Prostate gland (tissue), 2 donors: ENCODE results near the gene ATF6. TPM values are rescaled to one million over a fixed set of nuclear protein-coding genes. Genes with fewer than 3 reads are reported as not detected.
A peak's percentile ranks its signal among the peaks of the same experiment; 100 is the strongest.

Experiments used
- DNase-seq: peaks from one replicate; pipeline ENCODE4 v3.0.0-alpha.2; 2019; ENCODE audit warnings: low spot score
- H3K27ac ChIP-seq, 2 donors: fragments of 200-600 bp; sonication (generic); 2 replicates each; pipeline ENCODE4 v1.5.1; 2017 to 2019
- H3K27me3 ChIP-seq: fragments of 200-600 bp; sonication (generic); replicated peaks from 2 replicates; pipeline ENCODE4 v1.5.1; 2019; ENCODE audit not compliant: insufficient read depth
- H3K36me3 ChIP-seq, 2 donors: fragments of 200-600 bp; sonication (generic); 1 replicate in 1 of 2; 2 replicates in 1 of 2; pipeline versions ENCODE4 v1.5.1 to v1.8.1; 2017 to 2019
- H3K4me1 ChIP-seq: fragments of 200-600 bp; sonication (generic); replicated peaks from 2 replicates; pipeline ENCODE4 v1.5.1; 2019
- H3K4me3 ChIP-seq, 2 donors: fragments of 200-600 bp; sonication (generic); 2 replicates each; pipeline ENCODE4 v1.5.1; 2017 to 2019
- H3K9me3 ChIP-seq: fragments of 200-600 bp; sonication (generic); 2 replicates; pipeline ENCODE4 v1.5.1; 2017
- POLR2A ChIP-seq: fragments of 450-650 bp; IDR thresholded peaks from one replicate; pipeline ENCODE4 v1.6.1; 2016; ENCODE audit warnings: antibody characterized with exemption, mild to moderate bottlenecking
- POLR2AphosphoS5 ChIP-seq: sonication (generic); formaldehyde crosslinking; IDR thresholded peaks from one replicate; pipeline ENCODE4 v1.6.1; 2017; ENCODE audit warnings: antibody characterized with exemption
- WGBS: methylation state at CpG from one replicate; pipeline ENCODE4 v1.1.5; 2018; 5-methylcytosine and 5-hydroxymethylcytosine counted together
- intact Hi-C: fragments of 100-400 bp; cut with DNase I; formaldehyde crosslinking; loops from one replicate; pipeline ENCODE4 v1.14.2; 2022
- total RNA-seq, 2 donors: library from RNA; depleted of rRNA; stranded (reverse); fragments of >200 nt; gene quantifications; one replicate each; pipeline ENCODE4 v1.1.0, GENCODE V29; 2016
- TF ChIP-seq, protein P1 (sequence below), 4 experiments: fragments of 200-600 bp in 2 of 4; fragments of 450-650 bp in 2 of 4; sonication (generic) in 2 of 4; IDR thresholded peaks; 1 replicate in 3 of 4; 2 replicates in 1 of 4; pipeline ENCODE4 v1.5.1; 2016 to 2019; ENCODE audit warnings: antibody characterized with exemption in 4 of 4, mild to moderate bottlenecking in 2 of 4, moderate library complexity in 2 of 4

The ATF6 gene, protein sequence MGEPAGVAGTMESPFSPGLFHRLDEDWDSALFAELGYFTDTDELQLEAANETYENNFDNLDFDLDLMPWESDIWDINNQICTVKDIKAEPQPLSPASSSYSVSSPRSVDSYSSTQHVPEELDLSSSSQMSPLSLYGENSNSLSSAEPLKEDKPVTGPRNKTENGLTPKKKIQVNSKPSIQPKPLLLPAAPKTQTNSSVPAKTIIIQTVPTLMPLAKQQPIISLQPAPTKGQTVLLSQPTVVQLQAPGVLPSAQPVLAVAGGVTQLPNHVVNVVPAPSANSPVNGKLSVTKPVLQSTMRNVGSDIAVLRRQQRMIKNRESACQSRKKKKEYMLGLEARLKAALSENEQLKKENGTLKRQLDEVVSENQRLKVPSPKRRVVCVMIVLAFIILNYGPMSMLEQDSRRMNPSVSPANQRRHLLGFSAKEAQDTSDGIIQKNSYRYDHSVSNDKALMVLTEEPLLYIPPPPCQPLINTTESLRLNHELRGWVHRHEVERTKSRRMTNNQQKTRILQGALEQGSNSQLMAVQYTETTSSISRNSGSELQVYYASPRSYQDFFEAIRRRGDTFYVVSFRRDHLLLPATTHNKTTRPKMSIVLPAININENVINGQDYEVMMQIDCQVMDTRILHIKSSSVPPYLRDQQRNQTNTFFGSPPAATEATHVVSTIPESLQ
- total RNA-seq, result 10 to 100 TPM; 34.6 to 38.9 TPM

DNA sequence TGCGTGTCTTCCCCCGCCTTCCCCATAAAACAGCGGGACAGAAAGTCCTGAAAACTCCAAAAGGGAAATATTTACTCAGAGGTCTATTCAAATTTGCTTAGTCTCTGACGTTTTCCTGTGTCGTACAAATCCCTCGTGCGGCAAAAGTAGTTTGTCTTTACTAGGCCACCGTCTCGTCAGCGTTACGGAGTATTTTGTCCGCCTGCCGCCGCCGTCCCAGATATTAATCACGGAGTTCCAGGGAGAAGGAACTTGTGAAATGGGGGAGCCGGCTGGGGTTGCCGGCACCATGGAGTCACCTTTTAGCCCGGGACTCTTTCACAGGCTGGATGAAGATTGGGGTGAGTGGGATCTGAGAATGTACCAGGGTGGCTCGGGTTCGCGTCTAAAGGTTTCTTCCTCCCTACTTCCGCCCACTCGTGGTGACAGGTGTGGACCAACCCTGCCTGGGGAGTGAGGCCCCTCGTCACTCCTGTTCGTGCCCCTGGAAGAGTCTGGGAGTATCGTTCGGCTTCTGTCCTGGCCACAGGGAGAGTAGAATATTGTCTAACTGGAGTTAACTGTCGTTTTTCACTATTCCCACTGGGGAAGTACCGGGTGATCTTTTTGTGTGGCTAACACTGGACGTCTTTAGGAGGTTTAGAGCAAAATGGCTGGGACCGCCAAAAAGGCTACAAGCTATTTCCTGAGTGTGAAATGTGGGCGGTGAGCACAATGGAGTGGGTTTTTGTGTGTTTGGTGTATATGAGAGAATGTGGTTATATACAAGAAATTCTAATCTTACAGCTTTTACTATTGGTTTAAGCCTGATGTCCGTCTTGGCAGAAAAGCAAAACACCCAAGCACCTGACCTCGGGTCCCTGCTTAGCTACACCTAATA is at the start of gene ATF6:
ATF6 (plus strand) TSS at position 219 of the 880 bp plus-strand sequence; CDS start at position 260, 41 bp downstream.
- under 1% methylated on average over 35 of the region's 35 CpGs for WGBS
- DNase-seq, result peak; percentile 87
- Histone ChIP-seq H3K9me3 (no peaks in the 10 kb centered on the region), H3K27me3 (no peaks in the 10 kb centered on the region), H3K36me3 (no peaks in the 10 kb centered on the region), H3K27ac (peak within 1 kb of the TSS; percentile 81 to 87), H3K4me3 (peak within 1 kb of the TSS; percentile 70 to 80), H3K4me1 (peaks cover 7% of the 10 kb centered on the region)
- TF ChIP-seq POLR2AphosphoS5 (peak; percentile 99), POLR2A (peak; percentile 55)
- TF ChIP-seq, protein P1, sequence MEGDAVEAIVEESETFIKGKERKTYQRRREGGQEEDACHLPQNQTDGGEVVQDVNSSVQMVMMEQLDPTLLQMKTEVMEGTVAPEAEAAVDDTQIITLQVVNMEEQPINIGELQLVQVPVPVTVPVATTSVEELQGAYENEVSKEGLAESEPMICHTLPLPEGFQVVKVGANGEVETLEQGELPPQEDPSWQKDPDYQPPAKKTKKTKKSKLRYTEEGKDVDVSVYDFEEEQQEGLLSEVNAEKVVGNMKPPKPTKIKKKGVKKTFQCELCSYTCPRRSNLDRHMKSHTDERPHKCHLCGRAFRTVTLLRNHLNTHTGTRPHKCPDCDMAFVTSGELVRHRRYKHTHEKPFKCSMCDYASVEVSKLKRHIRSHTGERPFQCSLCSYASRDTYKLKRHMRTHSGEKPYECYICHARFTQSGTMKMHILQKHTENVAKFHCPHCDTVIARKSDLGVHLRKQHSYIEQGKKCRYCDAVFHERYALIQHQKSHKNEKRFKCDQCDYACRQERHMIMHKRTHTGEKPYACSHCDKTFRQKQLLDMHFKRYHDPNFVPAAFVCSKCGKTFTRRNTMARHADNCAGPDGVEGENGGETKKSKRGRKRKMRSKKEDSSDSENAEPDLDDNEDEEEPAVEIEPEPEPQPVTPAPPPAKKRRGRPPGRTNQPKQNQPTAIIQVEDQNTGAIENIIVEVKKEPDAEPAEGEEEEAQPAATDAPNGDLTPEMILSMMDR (IDR thresholded peaks at IDR 0.05), result peak in 2 of 4 experiments; percentile 16 to 27
- intact Hi-C loops, result no loop called here

DNA sequence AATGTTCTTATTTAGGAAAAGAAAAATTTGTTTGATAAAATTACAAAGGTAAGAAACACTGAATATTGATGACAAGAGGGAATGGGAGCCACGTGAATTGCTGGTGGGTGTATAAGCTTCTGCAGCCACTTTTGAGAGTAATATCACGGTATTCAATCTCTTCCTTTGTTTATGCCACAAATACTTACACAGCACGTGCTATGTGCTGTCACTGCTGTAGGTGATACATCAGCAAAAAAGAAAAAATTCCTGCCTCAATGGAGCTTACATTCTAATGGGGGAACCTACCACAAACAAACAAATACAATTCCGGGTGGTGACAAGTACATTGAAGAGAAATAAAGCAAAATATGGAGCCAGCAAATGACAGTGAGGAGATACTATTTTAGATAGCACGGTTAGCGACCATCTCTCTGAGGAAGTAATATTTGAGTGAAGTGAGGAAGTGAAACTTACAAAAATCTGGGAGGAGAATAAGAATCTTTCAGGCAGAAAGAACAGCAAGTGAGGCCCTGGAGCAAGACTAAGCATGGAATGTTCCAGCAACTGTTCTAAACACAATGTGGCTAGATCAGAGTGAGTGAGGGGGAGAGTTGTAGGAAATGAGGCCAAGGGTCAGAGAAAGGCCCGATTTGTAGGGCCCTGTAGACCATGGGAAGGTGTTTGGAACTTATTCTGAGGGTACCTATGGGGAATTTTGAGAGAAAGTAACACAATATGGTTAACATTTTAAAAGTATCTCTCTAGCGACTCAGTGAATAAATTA is 47.4 kb upstream of the ATF6 start:
- Histone ChIP-seq H3K4me1 (no peaks in the 10 kb centered on the region), H3K9me3 (no peaks in the 10 kb centered on the region), H3K27ac (no peak overlapping the region), H3K4me3 (no peak overlapping the region), H3K27me3 (no peaks in the 10 kb centered on the region), H3K36me3 (no peaks in the 10 kb centered on the region)
- TF ChIP-seq POLR2A, result no peak
- TF ChIP-seq, protein P1 (IDR thresholded peaks at IDR 0.05), result no peak
- no peak for TF ChIP-seq POLR2AphosphoS5
- no peak for DNase-seq
- 70% methylated on average over 8 of the region's 8 CpGs for WGBS
- intact Hi-C loops, result no loop called here

DNA sequence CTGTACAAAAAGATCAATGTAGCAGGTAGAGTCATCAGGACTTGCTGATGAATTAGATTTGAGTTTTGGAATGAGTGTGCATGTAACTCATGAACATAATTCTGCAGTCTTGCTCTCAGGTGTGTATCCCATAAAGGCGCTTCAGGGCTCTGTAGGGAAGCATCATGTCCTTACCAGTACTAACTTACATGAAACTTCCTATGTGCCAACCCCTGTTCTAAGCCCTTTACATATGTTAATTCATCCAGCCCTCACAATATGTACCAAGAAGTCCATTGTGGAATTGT is 46.9 kb upstream of the ATF6 start:
- H3K36me3 ChIP-seq, result no peaks in the 10 kb centered on the region
- WGBS, result 95% methylated on average over 1 of the region's 1 CpG
- no peaks in the 10 kb centered on the region for H3K9me3 ChIP-seq
- no peak overlapping the region for H3K4me3 ChIP-seq
- H3K4me1 ChIP-seq, result no peaks in the 10 kb centered on the region
- no peak overlapping the region for H3K27ac ChIP-seq
- no peak for TF ChIP-seq POLR2A
- TF ChIP-seq POLR2AphosphoS5, result no peak
- TF ChIP-seq, protein P1 (IDR thresholded peaks at IDR 0.05), result no peak
- H3K27me3 ChIP-seq, result no peaks in the 10 kb centered on the region
- no peak for DNase-seq
- intact Hi-C loops, result no loop called here

DNA sequence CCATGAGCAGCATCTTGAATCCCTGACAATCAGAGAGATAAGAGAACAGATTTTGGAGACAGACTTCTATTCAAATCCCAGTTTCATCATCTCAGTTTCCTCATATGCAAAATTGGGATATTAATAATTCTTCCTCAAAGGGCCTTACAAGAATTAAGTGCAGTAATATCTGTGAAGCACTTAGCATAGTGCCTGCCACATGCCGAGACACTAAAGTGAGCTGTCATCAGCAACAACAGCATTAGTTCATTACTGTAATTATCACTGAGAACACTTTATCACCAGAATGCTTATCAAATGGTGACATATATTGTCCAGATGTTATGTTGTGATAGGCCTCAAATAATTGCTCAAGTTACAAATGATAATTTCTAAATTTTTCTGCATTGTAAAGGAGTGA is 45.7 kb upstream of the ATF6 start:
- TF ChIP-seq, protein P1 (IDR thresholded peaks at IDR 0.05), result no peak
- no peak for TF ChIP-seq POLR2AphosphoS5
- TF ChIP-seq POLR2A, result no peak
- no peaks in the 10 kb centered on the region for H3K27me3 ChIP-seq

More for the DNA sequence above, 45.7 kb upstream of the ATF6 start:
- no peaks in the 10 kb centered on the region for H3K36me3 ChIP-seq
- no peaks in the 10 kb centered on the region for H3K9me3 ChIP-seq
- H3K4me1 ChIP-seq, result no peaks in the 10 kb centered on the region
- WGBS, result 64% methylated on average over 1 of the region's 1 CpG
- no peak overlapping the region for H3K27ac ChIP-seq
- no peak overlapping the region for H3K4me3 ChIP-seq
- DNase-seq, result no peak
- intact Hi-C loops, result no loop called here
